CD4-positive, alpha-beta memory T cell (primary cell): ENCODE results near the gene DAP3. TPM values are rescaled to one million over a fixed set of nuclear protein-coding genes. Genes with fewer than 3 reads are reported as not detected.

ENCODE experiments used
- CTCF ChIA-PET: fragments of 350-600 bp; sonication (Branson Sonifier 250); formaldehyde crosslinking; loops from one replicate; lab custom pipeline; 2021; ENCODE audit warnings: inconsistent platforms; ENCODE audit not compliant: partially characterized antibody; lab: Charles Lee
- POLR2A ChIA-PET: fragments of 350-600 bp; sonication (Branson Sonifier 250); formaldehyde crosslinking; loops from one replicate; lab custom pipeline; 2021; ENCODE audit not compliant: partially characterized antibody; lab: Charles Lee
- DNase-seq, 5 donors: peaks; one replicate each; pipeline versions ENCODE4 v3.0.0 to v3.0.0-alpha.2; 2020 to 2022; ENCODE audit warnings: mixed read lengths in 1 of 5
- H3K27ac ChIP-seq: one replicate; pipeline ENCODE4 v1.7.0; 2013; ENCODE audit warnings: low read depth, low read length
- H3K27me3 ChIP-seq: 2 replicates; pipeline ENCODE4 v1.7.0; 2013; ENCODE audit warnings: mild to moderate bottlenecking, low read length, moderate library complexity; ENCODE audit not compliant: insufficient read depth
- H3K36me3 ChIP-seq: 2 replicates; pipeline ENCODE4 v1.7.0; 2013; ENCODE audit warnings: mild to moderate bottlenecking, low read length, moderate library complexity; ENCODE audit not compliant: insufficient read depth
- H3K4me1 ChIP-seq: 2 replicates; pipeline ENCODE4 v1.7.0; 2013; ENCODE audit warnings: mild to moderate bottlenecking, low read length, moderate library complexity; ENCODE audit not compliant: insufficient read depth
- H3K4me3 ChIP-seq, 2 donors: one replicate each; pipeline ENCODE4 v1.7.0; 2013; ENCODE audit warnings: low read length in 2 of 2, mild to moderate bottlenecking in 1 of 2
- H3K9me3 ChIP-seq, 2 donors: one replicate each; pipeline ENCODE4 v1.7.0; 2013; ENCODE audit warnings: low read length in 2 of 2, control low read depth in 1 of 2; ENCODE audit not compliant: control insufficient read depth in 1 of 2
- H3K27ac Mint-ChIP-seq, 7 donors: one replicate each; pipeline ENCODE4 v1.8.0; 2020 to 2021; ENCODE audit warnings: mixed read lengths in 7 of 7, mild to moderate bottlenecking in 6 of 7, inconsistent platforms in 3 of 7, moderate library complexity in 3 of 7
- H3K27me3 Mint-ChIP-seq, 2 donors: one replicate each; pipeline ENCODE4 v1.8.0; 2020 to 2021; ENCODE audit warnings: mixed read lengths in 2 of 2
- H3K36me3 Mint-ChIP-seq, 2 donors: one replicate each; pipeline ENCODE4 v1.8.0; 2020 to 2021; ENCODE audit warnings: mixed read lengths in 2 of 2, inconsistent platforms in 1 of 2, mild to moderate bottlenecking in 1 of 2
- H3K4me1 Mint-ChIP-seq, 4 donors: one replicate each; pipeline ENCODE4 v1.8.0; 2020 to 2021; ENCODE audit warnings: mixed read lengths in 4 of 4, mild to moderate bottlenecking in 1 of 4
- H3K4me3 Mint-ChIP-seq, 8 donors: one replicate each; pipeline ENCODE4 v1.8.0; 2020 to 2021; ENCODE audit warnings: mixed read lengths in 8 of 8, mild to moderate bottlenecking in 7 of 8, moderate library complexity in 6 of 8, inconsistent platforms in 3 of 8
- H3K9me3 Mint-ChIP-seq, 8 donors: one replicate each; pipeline ENCODE4 v1.8.0; 2020 to 2021; ENCODE audit warnings: mixed read lengths in 8 of 8, mild to moderate bottlenecking in 5 of 8, inconsistent platforms in 3 of 8, moderate library complexity in 1 of 8
- intact Hi-C: fragments of 100-400 bp; cut with micrococcal nuclease; formaldehyde crosslinking; loops from one replicate; pipeline ENCODE4 v1.15.1; 2023
- polyA plus RNA-seq, 2 donors: library from polyadenylated mRNA; unstranded; fragments of 300-500 nt; fragmentation: Illumina TruSeq; gene quantifications; one replicate each; pipeline ENCODE4 v1.2.3, GENCODE V29; 2021
- total RNA-seq, 2 experiments: library from RNA; stranded (reverse); gene quantifications; one replicate each; pipeline ENCODE4 v1.2.3, GENCODE V29; 2021

Gene DAP3
- total and polyA plus RNA-seq, 4 experiments from 2014 or later = 102 to 177 (median 131) TPM

GRCh38 chr1:155769257-155769656, 80.4 kb downstream of the DAP3 start:
- Mint-ChIP-seq H3K9me3 (no peaks in the 10 kb centered on the region), H3K4me3 (no peak overlapping the region), H3K27me3 (no peaks in the 10 kb centered on the region), H3K27ac (peak overlapping the region in 1 of 7 donors; percentile 75), H3K36me3 (peaks cover 62 to 77% of the 10 kb centered on the region in 2 donors), H3K4me1 (peaks cover 0 to 2% (median 0%) of the 10 kb centered on the region in 4 donors)
- no peak for DNase-seq
- H3K36me3 ChIP-seq = peaks cover 68% of the 10 kb centered on the region
- no peak overlapping the region for H3K27ac ChIP-seq
- intact Hi-C loops = no loop called here
- ChIA-PET CTCF (no interaction called here), POLR2A (no interaction called here)
- H3K9me3 ChIP-seq = no peaks in the 10 kb centered on the region
- no peaks in the 10 kb centered on the region for H3K4me1 ChIP-seq
- no peak overlapping the region for H3K4me3 ChIP-seq
- no peaks in the 10 kb centered on the region for H3K27me3 ChIP-seq

DNA sequence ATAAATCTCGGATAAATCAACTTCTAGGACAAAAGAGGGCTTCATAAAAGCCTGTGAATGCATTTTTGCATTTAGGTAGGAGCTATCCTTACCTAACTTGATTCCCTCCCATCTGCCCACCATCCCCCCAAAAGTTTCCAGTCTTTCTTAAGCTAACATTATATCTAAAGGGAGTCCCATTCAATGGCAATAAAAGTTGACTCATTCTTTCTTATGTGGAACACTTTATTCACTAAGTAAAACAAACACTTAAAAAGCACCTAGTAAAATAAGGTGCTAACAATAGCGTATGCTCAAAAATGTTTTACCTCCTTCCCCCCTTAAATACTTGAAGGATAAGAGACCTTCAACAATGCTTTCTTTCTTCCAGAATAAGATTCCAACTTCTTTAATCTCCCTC, 84.3 kb downstream of the DAP3 start:
- no peaks in the 10 kb centered on the region for H3K27me3 ChIP-seq
- no peak for DNase-seq
- H3K4me3 Mint-ChIP-seq = no peak overlapping the region
- POLR2A ChIA-PET = no interaction called here
- H3K27ac ChIP-seq = no peak overlapping the region
- peaks cover 57 to 79% of the 10 kb centered on the region in 2 donors for H3K36me3 Mint-ChIP-seq
- H3K4me1 Mint-ChIP-seq = peaks cover 0 to 14% (median 2%) of the 10 kb centered on the region in 4 donors
- no peaks in the 10 kb centered on the region for H3K27me3 Mint-ChIP-seq
- CTCF ChIA-PET = no interaction called here
- intact Hi-C loops = no loop called here
- no peak overlapping the region for H3K4me3 ChIP-seq
- H3K36me3 ChIP-seq = peaks cover 66% of the 10 kb centered on the region
- H3K27ac Mint-ChIP-seq = no peak overlapping the region
- no peaks in the 10 kb centered on the region for H3K9me3 ChIP-seq
- no peaks in the 10 kb centered on the region for H3K9me3 Mint-ChIP-seq
- H3K4me1 ChIP-seq = no peaks in the 10 kb centered on the region

DNA sequence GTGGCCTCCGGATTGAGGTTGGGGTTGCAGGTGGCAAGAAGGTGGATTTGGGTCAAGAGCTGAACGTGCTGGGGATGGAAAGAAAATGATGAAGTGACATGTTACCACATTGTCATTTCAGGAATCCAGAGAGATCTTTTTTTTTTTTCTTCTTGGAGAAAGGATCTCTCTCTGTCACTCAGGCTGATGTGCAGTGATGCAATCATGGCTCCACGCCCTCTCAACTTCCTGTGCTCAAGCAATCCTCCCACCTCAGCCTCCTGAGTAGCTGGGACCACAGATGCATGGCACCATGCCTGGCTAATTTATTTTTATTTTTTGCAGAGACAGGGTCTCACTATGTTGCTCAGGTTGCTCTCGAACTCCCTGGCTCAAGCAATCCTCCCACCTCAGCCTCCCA, 87.5 kb downstream of the DAP3 start:
- Histone ChIP-seq H3K4me3 (no peak overlapping the region), H3K4me1 (no peaks in the 10 kb centered on the region), H3K9me3 (no peaks in the 10 kb centered on the region), H3K27ac (no peak overlapping the region), H3K27me3 (no peaks in the 10 kb centered on the region), H3K36me3 (peaks cover 39% of the 10 kb centered on the region)
- Mint-ChIP-seq H3K4me3 (no peak overlapping the region), H3K4me1 (peaks cover 0 to 14% (median 2%) of the 10 kb centered on the region in 4 donors), H3K27me3 (no peaks in the 10 kb centered on the region), H3K9me3 (no peaks in the 10 kb centered on the region), H3K27ac (peak overlapping the region in 6 of 7 donors; percentile 12 to 86 (median 62)), H3K36me3 (peaks cover 44 to 60% of the 10 kb centered on the region in 2 donors)
- no peak for DNase-seq
- CTCF ChIA-PET = no interaction called here
- intact Hi-C loops = no loop called here
- POLR2A ChIA-PET = no interaction called here

DNA sequence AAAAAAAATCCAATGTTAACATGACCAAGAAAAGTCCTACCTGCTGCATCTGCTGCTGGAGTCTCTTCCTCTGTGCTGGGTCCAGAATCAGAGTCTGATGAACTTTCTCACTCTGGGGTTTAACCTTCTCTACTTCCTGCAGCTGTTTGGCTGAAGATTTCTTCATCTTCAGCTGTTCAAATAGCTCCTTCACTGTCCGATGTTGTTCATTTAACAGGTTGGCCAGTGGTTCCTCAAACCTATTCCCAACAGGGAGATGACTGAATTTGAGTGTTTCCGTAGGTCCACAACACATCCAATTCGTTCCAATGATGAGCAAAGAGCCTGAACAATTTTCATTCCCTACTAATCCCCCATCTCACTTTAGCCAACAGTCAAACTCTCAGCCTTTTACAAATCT, 88.7 kb downstream of the DAP3 start:
- no peak for DNase-seq
- Mint-ChIP-seq H3K4me1 (peaks cover 0 to 14% (median 2%) of the 10 kb centered on the region in 4 donors), H3K27me3 (no peaks in the 10 kb centered on the region), H3K27ac (peak overlapping the region in 3 of 7 donors; percentile 57 to 75 (median 65)), H3K4me3 (no peak overlapping the region), H3K36me3 (peaks cover 42 to 58% of the 10 kb centered on the region in 2 donors), H3K9me3 (no peaks in the 10 kb centered on the region)
- Histone ChIP-seq H3K36me3 (peaks cover 33% of the 10 kb centered on the region), H3K9me3 (no peaks in the 10 kb centered on the region), H3K4me3 (no peak overlapping the region), H3K4me1 (no peaks in the 10 kb centered on the region), H3K27ac (no peak overlapping the region), H3K27me3 (no peaks in the 10 kb centered on the region)
- CTCF ChIA-PET = no interaction called here
- POLR2A ChIA-PET = no interaction called here
- intact Hi-C loops = no loop called here

Other genes with a start within 250 kb of the DAP3 start
- 100 to 1,000 TPM; 105 to 107 TPM for gene ASH1L, start 126.3 kb upstream of the DAP3 start, total RNA-seq
- gene ASH1L, start 126.3 kb upstream of the DAP3 start, polyA plus RNA-seq = 10 to 100 TPM in 1 of 2 donors, 1 to 10 TPM in 1; 7.6 to 35.6 TPM
- gene MSTO1, start 78.9 kb upstream of the DAP3 start, total RNA-seq = 100 to 1,000 TPM; 125 to 127 TPM
- 10 to 100 TPM; 13.3 to 24.5 TPM for gene MSTO1, start 78.9 kb upstream of the DAP3 start, polyA plus RNA-seq
- 100 to 1,000 TPM in 1 of 2 experiments, 10 to 100 TPM in 1; 97.0 to 102 TPM for gene YY1AP1, start 317 bp upstream of the DAP3 start, total RNA-seq
- 10 to 100 TPM; 20.6 to 51.7 TPM for gene YY1AP1, start 317 bp upstream of the DAP3 start, polyA plus RNA-seq
- 100 to 1,000 TPM; 118 to 134 TPM for gene GON4L, start 168.1 kb downstream of the DAP3 start, total RNA-seq
- 10 to 100 TPM in 1 of 2 donors, 1 to 10 TPM in 1; 9.3 to 51.0 TPM for gene GON4L, start 168.1 kb downstream of the DAP3 start, polyA plus RNA-seq
- 10 to 100 TPM; 17.7 to 18.2 TPM for gene SYT11, start 170.5 kb downstream of the DAP3 start, total RNA-seq
- 10 to 100 TPM; 10.7 to 15.8 TPM for gene SYT11, start 170.5 kb downstream of the DAP3 start, polyA plus RNA-seq
- 10 to 100 TPM; 45.0 to 48.0 TPM for gene RIT1, start 222.3 kb downstream of the DAP3 start, total RNA-seq
- gene RIT1, start 222.3 kb downstream of the DAP3 start, polyA plus RNA-seq = 10 to 100 TPM; 14.1 to 20.4 TPM
- gene KHDC4, start 245.3 kb downstream of the DAP3 start, total RNA-seq = 100 to 1,000 TPM; 127 to 134 TPM
- gene KHDC4, start 245.3 kb downstream of the DAP3 start, polyA plus RNA-seq = 1 to 10 TPM; 5.5 to 9.4 TPM